Stomach smooth muscle (tissue), 2 donors: Measurements from ENCODE around the gene UBFD1.
"Not testable (repeated sequence)": the region's sequence is repeated elsewhere in the genome, so short reads cannot be mapped to it uniquely, and the experiment has no call there.

ENCODE experiments used
- H3K27ac ChIP-seq: one replicate; pipeline ENCODE4 v1.7.0; 2013; ENCODE audit warnings: mild to moderate bottlenecking, low read length, inconsistent platforms
- H3K27me3 ChIP-seq, 2 donors: one replicate each; pipeline ENCODE4 v1.7.0; 2013; ENCODE audit warnings: low read length in 2 of 2; ENCODE audit not compliant: insufficient read depth in 2 of 2, control insufficient read depth in 1 of 2
- H3K36me3 ChIP-seq, 2 donors: one replicate each; pipeline ENCODE4 v1.7.0; 2013; ENCODE audit warnings: low read length in 2 of 2; ENCODE audit not compliant: control insufficient read depth in 2 of 2, insufficient read depth in 2 of 2
- H3K4me1 ChIP-seq: one replicate; pipeline ENCODE4 v1.7.0; 2013; ENCODE audit warnings: low read length; ENCODE audit not compliant: control insufficient read depth, insufficient read depth
- H3K4me3 ChIP-seq, 2 donors: one replicate each; pipeline ENCODE4 v1.7.0; 2013; ENCODE audit warnings: low read length in 2 of 2
- H3K9ac ChIP-seq, 2 donors: one replicate each; pipeline ENCODE4 v1.7.0; 2013; ENCODE audit warnings: low read length in 2 of 2, mild to moderate bottlenecking in 1 of 2
- H3K9me3 ChIP-seq, 2 donors: one replicate each; pipeline ENCODE4 v1.7.0; 2013; ENCODE audit warnings: low read length in 2 of 2; ENCODE audit not compliant: control insufficient read depth in 2 of 2
- donor health status: healthy.
- donor health status: Pancreatic carcinoma.

UBFD1 gene, protein sequence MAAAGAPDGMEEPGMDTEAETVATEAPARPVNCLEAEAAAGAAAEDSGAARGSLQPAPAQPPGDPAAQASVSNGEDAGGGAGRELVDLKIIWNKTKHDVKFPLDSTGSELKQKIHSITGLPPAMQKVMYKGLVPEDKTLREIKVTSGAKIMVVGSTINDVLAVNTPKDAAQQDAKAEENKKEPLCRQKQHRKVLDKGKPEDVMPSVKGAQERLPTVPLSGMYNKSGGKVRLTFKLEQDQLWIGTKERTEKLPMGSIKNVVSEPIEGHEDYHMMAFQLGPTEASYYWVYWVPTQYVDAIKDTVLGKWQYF

DNA sequence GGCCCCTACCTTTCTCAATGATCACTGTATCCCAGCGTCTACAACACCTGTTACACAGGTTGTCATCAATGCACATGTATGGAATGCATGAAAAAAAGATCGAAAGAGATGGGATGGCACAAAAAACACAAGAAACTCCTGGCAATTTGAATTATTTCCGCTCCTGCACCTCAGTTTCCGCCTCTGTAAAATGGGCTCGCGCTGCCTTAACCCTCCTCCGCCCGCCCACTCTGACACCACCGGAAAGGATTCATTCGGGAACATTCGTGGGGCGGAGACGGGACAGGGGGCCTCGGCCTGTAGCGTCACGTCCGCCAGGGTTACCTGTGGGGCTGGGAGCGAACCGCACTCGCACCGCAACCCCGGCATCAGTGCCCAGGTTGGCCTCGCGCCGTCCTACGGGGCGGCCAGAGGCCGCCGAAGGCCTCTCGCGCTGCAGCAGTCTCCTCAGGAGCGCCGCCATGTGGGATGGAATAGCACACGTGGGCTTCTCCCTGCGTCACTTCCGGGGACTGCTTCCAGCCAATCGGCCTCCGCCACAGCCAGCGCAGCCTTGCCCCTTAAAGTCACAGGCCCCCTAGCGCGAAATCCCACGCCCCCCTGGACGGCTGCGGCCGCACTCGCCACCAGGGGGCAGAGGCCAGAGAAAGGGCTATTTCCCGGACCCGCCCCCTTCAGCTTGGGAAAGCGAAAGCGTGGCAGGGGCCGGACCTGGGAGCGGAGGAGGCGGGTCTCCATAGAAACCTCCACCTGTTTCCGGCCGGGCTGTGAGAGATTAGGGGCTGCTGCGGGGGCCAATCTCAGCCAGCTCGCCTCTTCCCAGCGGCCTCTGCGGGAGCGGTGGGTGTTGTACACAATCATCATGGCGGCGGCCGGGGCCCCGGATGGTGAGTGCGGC lies at the start of gene UBFD1, which contains the start of gene EARS2:
Gene UBFD1 (plus strand): TSS at position 847 of the 898 bp plus-strand sequence. CDS start 16 bp downstream, at position 863.
Gene EARS2 (minus strand): TSS at position 470 of the 898 bp plus-strand sequence. CDS start 7 bp downstream, at position 463.
- peak within 1 kb of the TSS; percentile 77 for H3K27ac ChIP-seq
- H3K4me1 ChIP-seq, result peaks cover 22% of the 10 kb centered on the region
- peak within 1 kb of the TSS; percentile 84 to 85 for H3K9ac ChIP-seq
- H3K27me3 ChIP-seq, result no peaks in the 10 kb centered on the region
- peak within 1 kb of the TSS; percentile 61 to 93 for H3K4me3 ChIP-seq
- H3K36me3 ChIP-seq, result peaks cover 22 to 24% of the 10 kb centered on the region in 2 donors
- H3K9me3 ChIP-seq, result no peaks in the 10 kb centered on the region

DNA sequence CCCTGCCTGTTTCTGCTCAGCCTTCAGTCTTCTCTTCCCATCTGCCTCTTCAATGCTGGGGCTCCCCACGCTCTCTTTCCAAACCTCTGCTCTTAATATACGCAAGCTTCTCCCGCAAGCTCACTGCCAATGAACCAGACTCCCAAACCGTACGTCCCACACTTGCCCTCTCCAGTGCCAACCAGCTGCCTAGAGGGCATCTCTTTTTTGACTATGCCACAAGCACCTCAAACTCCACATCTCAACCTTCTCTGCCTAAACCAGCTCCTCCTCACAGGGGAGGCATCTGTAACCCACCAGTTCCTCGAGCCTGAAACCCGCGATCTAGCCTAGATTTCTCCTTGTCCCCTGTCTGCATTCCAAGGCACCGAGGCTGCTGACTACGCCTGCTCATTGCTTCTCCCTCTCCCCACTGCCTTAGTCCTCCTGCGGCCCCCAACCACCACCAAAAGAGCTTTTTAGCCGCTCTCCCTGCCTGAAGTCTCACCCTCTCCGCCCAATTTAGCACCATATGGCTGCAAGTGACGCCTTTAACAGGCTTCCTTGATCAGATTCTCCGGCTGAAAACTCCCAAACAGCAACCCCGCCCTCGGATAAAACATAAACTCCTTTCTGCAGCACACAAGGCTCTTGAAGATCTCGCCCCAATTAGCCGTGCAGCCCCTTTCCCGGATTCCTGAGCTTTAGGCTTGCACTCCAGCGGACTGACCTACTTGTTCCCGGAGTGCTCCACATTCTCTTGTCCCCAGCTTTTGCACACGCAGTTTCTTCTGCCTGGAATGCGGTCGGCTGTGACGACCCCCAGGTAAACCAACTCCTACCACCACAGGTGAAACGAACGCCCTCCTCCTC lies 48.7 kb upstream of the UBFD1 start:
- Histone ChIP-seq H3K4me1 (peaks cover 29% of the 10 kb centered on the region), H3K27ac (no peak overlapping the region)

DNA sequence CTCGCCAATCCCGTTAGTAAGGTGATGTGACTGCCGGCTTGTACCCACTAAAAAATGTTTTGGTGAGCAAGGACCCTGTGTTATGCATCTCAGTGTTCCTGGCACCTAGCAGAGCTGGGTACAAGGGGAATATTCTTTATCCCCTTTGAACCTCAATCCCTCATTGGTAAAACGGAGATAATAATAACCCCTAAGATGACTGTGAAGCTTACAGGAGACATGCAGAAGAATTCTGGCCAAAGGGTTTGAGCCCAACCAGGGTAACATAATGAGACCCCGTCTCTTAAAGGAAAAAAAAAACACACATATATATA lies 48.1 kb upstream of the UBFD1 start:
- no peak overlapping the region for H3K27ac ChIP-seq

More for the DNA sequence above, 48.7 kb upstream of the UBFD1 start:
- peak overlapping the region; percentile 65 to 79 for H3K9ac ChIP-seq
- H3K4me3 ChIP-seq, result peak overlapping the region; percentile 82 to 88
- H3K27me3 ChIP-seq, result no peaks in the 10 kb centered on the region
- H3K36me3 ChIP-seq, result no peaks in the 10 kb centered on the region
- no peaks in the 10 kb centered on the region for H3K9me3 ChIP-seq

DNA sequence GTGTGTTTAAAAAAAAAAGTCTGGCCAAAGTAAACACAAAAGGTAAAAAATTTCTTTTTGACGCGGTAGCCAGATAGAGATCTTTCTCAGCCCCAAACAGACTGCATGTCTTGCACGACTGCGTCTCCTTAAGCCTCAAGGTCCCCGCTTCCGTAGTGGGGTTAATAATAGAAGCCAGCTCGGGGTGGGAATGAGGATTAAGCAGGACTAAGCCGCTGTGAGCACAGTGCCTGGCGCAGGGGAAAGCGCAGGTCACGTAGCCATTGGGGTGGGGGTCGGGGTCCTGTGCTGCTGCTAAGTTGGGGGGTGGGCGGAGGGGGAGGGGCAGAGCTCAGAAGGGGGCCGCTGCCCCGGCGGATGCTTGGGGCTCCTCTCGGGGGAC lies 47.8 kb upstream of the UBFD1 start:
- Histone ChIP-seq H3K27me3 (no peaks in the 10 kb centered on the region), H3K27ac (no peak overlapping the region), H3K4me1 (peaks cover 22% of the 10 kb centered on the region), H3K4me3 (peak overlapping the region; percentile 82 to 88), H3K9me3 (no peaks in the 10 kb centered on the region), H3K36me3 (peaks cover 0 to 2% of the 10 kb centered on the region in 2 donors), H3K9ac (peak overlapping the region; percentile 65 to 69)

More for the DNA sequence above, 48.1 kb upstream of the UBFD1 start:
- H3K4me3 ChIP-seq, result peak overlapping the region; percentile 82 to 88
- no peaks in the 10 kb centered on the region for H3K36me3 ChIP-seq
- no peaks in the 10 kb centered on the region for H3K9me3 ChIP-seq
- H3K9ac ChIP-seq, result peak overlapping the region; percentile 65 to 79
- no peaks in the 10 kb centered on the region for H3K27me3 ChIP-seq
- peaks cover 25% of the 10 kb centered on the region for H3K4me1 ChIP-seq

DNA sequence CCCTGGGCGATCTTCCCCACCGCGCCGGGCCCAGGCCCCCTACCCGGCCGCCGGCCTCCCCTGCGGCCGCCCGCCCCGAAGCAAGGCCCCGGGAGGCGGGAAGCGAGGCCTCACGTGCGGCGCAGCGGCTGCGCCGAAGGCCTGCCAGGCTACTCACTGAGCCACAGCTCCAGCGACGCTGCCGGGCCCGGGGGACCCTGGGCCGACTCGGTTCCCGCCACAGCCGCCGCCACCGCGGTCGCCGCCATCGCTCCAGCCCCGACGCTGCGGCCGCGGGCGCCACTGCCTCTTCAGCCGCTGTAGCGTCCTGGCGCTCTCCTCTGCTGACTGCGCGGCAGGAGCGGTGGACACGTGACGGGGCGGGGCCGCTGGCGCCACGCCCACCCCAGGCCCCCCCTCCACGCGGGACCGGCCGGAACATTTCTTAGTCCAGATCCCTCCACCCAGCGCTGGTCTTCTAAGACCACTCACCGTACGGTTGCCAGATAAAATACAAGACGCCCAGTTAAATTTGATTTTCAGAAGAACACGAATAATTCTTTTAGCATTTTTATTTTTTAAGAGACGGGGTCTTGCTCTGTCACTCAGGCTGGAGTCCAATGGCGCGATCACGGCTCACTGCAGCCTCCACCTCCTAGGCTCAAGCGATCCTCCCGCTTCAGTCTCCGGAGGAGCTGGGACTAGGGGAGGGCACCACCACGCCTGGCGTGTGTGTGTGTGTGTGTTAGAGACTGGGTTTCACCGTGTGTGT lies 47.2 kb upstream of the UBFD1 start, which contains the start of gene GGA2:
Gene GGA2 (minus strand): TSS at position 331 of the 751 bp plus-strand sequence. CDS start 83 bp downstream, at position 248.
- Histone ChIP-seq H3K9me3 (no peaks in the 10 kb centered on the region), H3K36me3 (peaks cover 0 to 3% of the 10 kb centered on the region in 2 donors), H3K27me3 (no peaks in the 10 kb centered on the region), H3K27ac (no peak within 1 kb of the TSS), H3K9ac (peak within 1 kb of the TSS; percentile 65 to 79), H3K4me3 (peak within 1 kb of the TSS; percentile 82 to 88), H3K4me1 (peaks cover 17% of the 10 kb centered on the region)

DNA sequence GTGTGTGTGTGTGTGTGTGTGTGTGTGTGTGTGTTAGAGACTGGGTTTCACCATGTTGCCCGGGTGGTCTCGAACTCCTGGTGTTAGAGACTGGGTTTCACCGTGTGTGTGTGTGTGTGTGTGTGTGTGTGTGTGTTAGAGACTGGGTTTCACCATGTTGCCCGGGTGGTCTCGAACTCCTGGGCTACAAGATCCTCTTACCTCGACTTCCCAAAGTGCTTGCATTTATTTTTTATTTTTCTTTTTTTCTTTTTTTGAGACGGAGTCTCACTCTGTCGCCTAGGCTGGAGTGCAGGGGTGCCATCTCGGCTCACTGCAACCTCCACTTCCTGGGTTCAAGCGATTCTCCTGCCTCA lies 46.6 kb upstream of the UBFD1 start:
- Histone ChIP-seq H3K4me1 (peaks cover 17% of the 10 kb centered on the region), H3K9ac (peak overlapping the region in 1 of 2 donors; percentile 65), H3K4me3 (peak overlapping the region; percentile 82 to 88)
- not testable (repeated sequence) for H3K9me3 ChIP-seq, H3K27me3 ChIP-seq, H3K27ac ChIP-seq, H3K36me3 ChIP-seq

DNA sequence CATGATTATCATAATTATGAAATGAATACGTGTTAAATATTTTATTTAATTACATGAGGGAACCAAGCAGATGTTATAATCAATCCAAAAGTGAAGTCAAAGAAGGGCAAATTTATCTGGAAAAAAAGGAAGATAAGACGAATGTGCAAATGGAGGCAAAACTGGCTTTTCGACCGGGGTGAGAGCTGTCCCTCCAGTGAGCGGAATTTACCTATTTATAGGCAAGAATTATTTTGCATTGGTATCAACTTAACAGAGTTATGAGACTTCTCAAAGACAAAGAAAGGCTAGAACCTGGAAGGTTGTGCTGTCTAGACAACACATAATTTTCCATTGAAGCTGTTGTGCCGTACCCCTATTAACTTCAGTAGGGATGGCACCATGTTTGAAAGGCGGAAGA lies 45.8 kb upstream of the UBFD1 start:
- H3K9ac ChIP-seq, result no peak overlapping the region
- no peak overlapping the region for H3K4me3 ChIP-seq
- peaks cover 0 to 3% of the 10 kb centered on the region in 2 donors for H3K36me3 ChIP-seq
- H3K27me3 ChIP-seq, result no peaks in the 10 kb centered on the region
- H3K4me1 ChIP-seq, result peaks cover 12% of the 10 kb centered on the region
- H3K9me3 ChIP-seq, result no peaks in the 10 kb centered on the region
- H3K27ac ChIP-seq, result no peak overlapping the region

DNA sequence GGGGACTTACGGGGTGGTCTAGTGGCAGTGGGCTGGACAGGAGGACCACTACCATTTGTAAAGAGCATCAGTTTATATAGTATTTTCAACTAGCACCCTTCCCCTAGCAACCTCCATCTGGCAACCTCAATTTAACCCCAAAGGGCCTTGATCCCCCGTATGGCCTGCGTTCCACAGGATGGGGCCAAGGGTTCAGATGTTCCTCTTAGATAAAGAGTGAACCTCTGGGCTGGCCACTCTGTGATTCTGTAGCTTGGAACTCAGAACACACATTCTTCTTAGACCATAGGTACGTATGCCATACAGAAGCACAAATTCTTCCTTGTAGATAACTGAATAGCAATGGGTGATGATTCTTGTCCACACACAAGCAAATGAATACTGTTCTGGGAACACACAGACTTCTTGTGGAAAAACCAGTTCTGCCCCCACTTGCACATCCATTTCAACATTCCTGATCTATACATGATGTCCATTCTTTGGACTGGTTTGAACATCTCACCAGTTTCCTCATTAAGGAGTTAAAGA lies 45.3 kb upstream of the UBFD1 start:
- peaks cover 12% of the 10 kb centered on the region for H3K4me1 ChIP-seq
- H3K27me3 ChIP-seq, result no peaks in the 10 kb centered on the region
- H3K4me3 ChIP-seq, result no peak overlapping the region
- H3K36me3 ChIP-seq, result peaks cover 0 to 3% of the 10 kb centered on the region in 2 donors
- no peak overlapping the region for H3K9ac ChIP-seq
- no peaks in the 10 kb centered on the region for H3K9me3 ChIP-seq
- no peak overlapping the region for H3K27ac ChIP-seq

DNA sequence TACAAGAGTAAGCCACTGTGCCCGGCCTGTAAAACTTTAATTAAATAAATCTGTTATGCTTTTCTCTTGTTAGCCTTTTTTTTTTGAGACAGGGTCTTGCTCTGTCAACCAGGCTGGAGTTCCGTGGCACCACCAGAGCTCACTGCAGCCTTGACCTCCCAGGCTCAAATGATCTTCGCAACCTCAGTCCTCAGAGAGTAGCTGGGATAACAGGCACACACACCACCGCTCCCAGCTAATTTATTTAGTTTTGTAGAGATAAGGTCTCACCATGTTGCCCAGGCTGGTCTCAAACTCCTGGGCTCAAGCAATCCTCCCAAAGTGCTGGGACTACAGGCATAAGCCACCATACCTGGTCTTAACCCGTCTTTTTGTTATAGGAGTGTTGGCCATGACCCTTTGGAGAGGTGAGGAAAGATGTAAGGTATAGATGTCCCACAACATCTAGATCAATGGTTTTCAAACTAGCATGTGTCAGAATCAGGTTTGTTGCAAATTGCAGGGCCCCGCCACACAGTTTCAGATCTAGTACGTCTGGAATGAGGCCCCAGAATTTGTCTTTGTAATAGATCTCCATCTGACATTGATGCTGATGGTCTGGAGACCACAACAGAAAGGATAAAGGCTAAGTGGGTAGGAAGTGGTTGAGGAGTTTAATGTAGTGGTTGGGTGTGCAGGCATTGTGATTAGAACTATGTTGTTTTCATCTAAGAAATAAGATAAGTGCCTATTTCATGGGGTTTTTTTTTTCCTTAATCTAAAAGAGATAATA lies 43.0 kb upstream of the UBFD1 start:
- no peaks in the 10 kb centered on the region for H3K27me3 ChIP-seq
- no peak overlapping the region for H3K4me3 ChIP-seq
- H3K9ac ChIP-seq, result no peak overlapping the region
- H3K4me1 ChIP-seq, result no peaks in the 10 kb centered on the region
- H3K27ac ChIP-seq, result no peak overlapping the region
- peaks cover 4 to 6% of the 10 kb centered on the region in 2 donors for H3K36me3 ChIP-seq
- no peaks in the 10 kb centered on the region for H3K9me3 ChIP-seq
